Upper lobe of right lung (tissue), 1 donor: Measurements from ENCODE around the gene MCM6. TPM values are rescaled to one million over a fixed set of nuclear protein-coding genes. Genes with fewer than 3 reads are reported as not detected.

Source experiments
- ATAC-seq: fragments of 200-7000 bp; cut with Tn5 transposase; one replicate; pipeline ENCODE4 v1.9.1; 2020; ENCODE audit warnings: mild to moderate bottlenecking, moderate library complexity
- DNase-seq: peaks from one replicate; pipeline ENCODE4 v3.0.0-alpha.2; 2020
- H3K27ac ChIP-seq: fragments of 200-600 bp; one replicate; pipeline ENCODE4 v1.8.0; 2022
- H3K27me3 ChIP-seq: fragments of 200-600 bp; one replicate; pipeline ENCODE4 v1.8.0; 2022; ENCODE audit warnings: mild to moderate bottlenecking
- H3K36me3 ChIP-seq: fragments of 200-600 bp; one replicate; pipeline ENCODE4 v1.8.0; 2022
- H3K4me1 ChIP-seq: fragments of 200-600 bp; one replicate; pipeline ENCODE4 v1.8.0; 2022
- H3K4me3 ChIP-seq: fragments of 200-600 bp; one replicate; pipeline ENCODE4 v1.8.0; 2022; ENCODE audit warnings: mild to moderate bottlenecking
- H3K9me3 ChIP-seq: fragments of 200-600 bp; one replicate; pipeline ENCODE4 v1.8.0; 2022
- CTCF ChIP-seq: fragments of 200-600 bp; IDR thresholded peaks from one replicate; pipeline ENCODE4 v1.8.0; 2022; ENCODE audit warnings: antibody characterized with exemption
- intact Hi-C: fragments of 100-400 bp; cut with DNase I; formaldehyde crosslinking; loops from one replicate; pipeline ENCODE4 v1.11.0; 2022
- long read RNA-seq: library from polyadenylated mRNA; unstranded; transcript quantifications from one replicate; pipeline ENCODE4 v2.0.0, GENCODE V29; 2021
- total RNA-seq: library from RNA; stranded (reverse); fragmentation: NEBNext Ultra II Directional; extraction: Animal tissue kit (Norgen Biotek cat#: 25700); gene quantifications from one replicate; pipeline ENCODE4 v1.2.1, GENCODE V29; 2021
- donor health status: DM: no; HTN: yes; CAD: no; lungs with severe emphysema.

MCM6 gene
- total RNA-seq = 8.2 TPM
- long read RNA-seq, transcript MCM6-201 (17 exons, 3,736 nt) = major isoform, 17 of 18 reads
- long read RNA-seq, partial matches to known transcripts = 1 of 18 reads
- long read RNA-seq, other reads (novel, unspliced or antisense) = 0 of 18 reads

DNA sequence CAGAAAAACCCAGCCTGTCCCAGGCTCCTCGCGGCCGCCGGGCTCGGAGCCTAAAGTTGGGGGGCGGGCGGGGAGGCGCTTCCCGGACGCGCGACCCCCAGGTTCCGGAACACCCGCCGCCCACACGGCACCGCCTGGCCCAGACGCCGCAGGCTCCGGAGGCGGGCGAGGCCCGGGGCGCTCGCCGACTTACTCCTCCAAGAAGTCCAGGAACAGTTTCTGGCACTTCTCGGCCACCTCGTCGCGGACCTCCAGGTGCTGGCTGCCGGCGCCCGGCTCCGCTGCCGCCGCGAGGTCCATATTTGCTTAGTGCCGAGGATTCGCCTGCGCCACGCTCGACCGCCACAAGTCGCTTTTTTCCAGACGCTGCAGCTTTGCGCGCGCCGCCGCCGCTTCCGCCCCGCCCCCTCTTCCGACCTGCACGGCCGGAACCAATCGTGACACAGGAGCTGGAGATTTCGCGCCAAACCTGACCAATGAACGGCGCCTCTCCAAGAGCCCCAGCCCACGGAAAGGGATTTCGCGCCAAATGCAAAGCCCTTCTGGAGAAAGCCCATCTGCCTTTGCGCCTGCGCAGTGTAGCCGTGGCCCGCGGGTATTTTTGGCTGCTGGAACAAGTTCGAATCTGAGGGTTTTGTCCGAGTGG is at the start of gene MCM6:
Gene MCM6, minus strand, starts transcription at position 378 of the 646 bp plus-strand sequence. Its CDS starts 78 bp downstream, at position 300.
- Histone ChIP-seq H3K36me3 (peaks cover 9% of the 10 kb centered on the region), H3K9me3 (no peaks in the 10 kb centered on the region), H3K4me1 (peaks cover 11% of the 10 kb centered on the region), H3K4me3 (peak within 1 kb of the TSS; percentile 89), H3K27ac (peak within 1 kb of the TSS; percentile 86), H3K27me3 (no peaks in the 10 kb centered on the region)
- intact Hi-C loops = no loop called here
- ATAC-seq (peak; percentile 99), DNase-seq (peak; percentile 98)
- TF ChIP-seq CTCF = peak; percentile 23

DNA sequence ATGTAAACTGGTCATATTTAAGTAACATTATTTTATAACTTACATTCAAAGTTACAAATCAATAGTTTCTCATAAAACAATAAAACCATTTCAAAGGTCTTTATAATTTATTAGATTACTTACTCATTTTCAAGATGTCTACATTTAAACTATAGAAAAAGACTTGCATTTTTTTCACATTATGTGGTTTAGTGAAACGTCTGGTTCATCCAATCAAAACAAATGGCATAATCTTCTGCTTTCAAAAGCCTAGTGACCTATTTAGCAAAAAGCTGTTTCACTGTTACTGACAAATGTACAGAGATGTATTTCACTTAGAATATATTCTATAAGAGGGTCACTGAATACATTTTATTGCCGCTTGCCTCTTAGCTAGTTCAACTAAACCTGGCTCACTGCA is 49.3 kb upstream of the MCM6 start:
- Histone ChIP-seq H3K27me3 (no peaks in the 10 kb centered on the region), H3K9me3 (no peaks in the 10 kb centered on the region), H3K27ac (no peak overlapping the region), H3K4me1 (no peaks in the 10 kb centered on the region), H3K4me3 (no peak overlapping the region), H3K36me3 (peaks cover 32% of the 10 kb centered on the region)
- no peak for ATAC-seq
- intact Hi-C loops = no loop called here
- no peak for DNase-seq
- TF ChIP-seq CTCF = no peak

DNA sequence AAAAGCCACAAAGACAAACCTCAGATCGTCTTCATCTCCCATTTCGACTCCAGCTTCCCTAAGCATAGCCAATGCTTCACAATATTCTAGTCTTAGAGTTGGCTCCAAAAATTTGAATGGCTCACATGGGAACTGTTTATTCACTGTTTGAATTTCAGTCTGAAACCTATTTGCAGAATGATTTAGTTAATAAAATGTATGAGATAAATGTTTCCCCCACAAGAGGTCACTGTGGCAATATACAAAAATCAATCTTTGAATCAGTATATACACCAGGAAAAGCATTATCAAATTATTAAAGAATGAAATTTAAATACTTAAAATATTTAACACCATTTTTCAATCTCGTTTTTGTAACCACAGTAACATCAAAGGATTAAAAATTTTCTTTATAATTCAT is 40.0 kb upstream of the MCM6 start:
- ATAC-seq = no peak
- peaks cover 34% of the 10 kb centered on the region for H3K36me3 ChIP-seq
- TF ChIP-seq CTCF = peak; percentile 58
- H3K4me1 ChIP-seq = no peaks in the 10 kb centered on the region
- H3K27ac ChIP-seq = no peak overlapping the region
- H3K27me3 ChIP-seq = no peaks in the 10 kb centered on the region
- H3K9me3 ChIP-seq = no peaks in the 10 kb centered on the region
- intact Hi-C loops = loop anchor here (5.0 kb wide), 1 partner anchor 461 kb away; no protein-coding TSS in a partner anchor
- DNase-seq = no peak
- H3K4me3 ChIP-seq = no peak overlapping the region

DNA sequence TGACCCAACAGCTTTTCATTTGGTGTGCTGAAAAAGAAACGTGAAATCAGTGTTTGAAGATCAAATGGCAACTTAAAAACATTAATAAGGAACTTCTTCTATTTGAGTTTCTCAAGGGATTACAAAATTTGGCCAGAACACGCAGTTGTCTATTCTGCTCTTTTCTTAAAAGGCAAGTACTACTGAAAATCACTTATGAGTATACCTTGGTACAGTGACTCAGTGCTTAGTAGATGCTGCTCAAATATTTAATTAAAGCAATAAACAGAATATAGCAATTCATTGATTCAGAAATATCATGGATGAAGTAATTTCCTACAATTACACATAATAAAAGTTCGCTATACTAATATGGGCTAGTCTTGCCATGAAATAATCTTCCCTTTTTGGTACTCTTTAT is 38.2 kb upstream of the MCM6 start:
- intact Hi-C loops = no loop called here
- Histone ChIP-seq H3K27me3 (no peaks in the 10 kb centered on the region), H3K9me3 (no peaks in the 10 kb centered on the region), H3K4me1 (no peaks in the 10 kb centered on the region), H3K36me3 (peaks cover 45% of the 10 kb centered on the region), H3K4me3 (no peak overlapping the region), H3K27ac (no peak overlapping the region)
- ATAC-seq = no peak
- TF ChIP-seq CTCF = no peak
- DNase-seq = no peak

GRCh38 chr2:135913727-135914365 is 37.6 kb upstream of the MCM6 start:
- H3K4me1 ChIP-seq = no peaks in the 10 kb centered on the region
- no peak overlapping the region for H3K4me3 ChIP-seq
- no peak for DNase-seq
- TF ChIP-seq CTCF = peak; percentile 83
- intact Hi-C loops = no loop called here
- ATAC-seq = peak; percentile 48
- H3K27ac ChIP-seq = no peak overlapping the region
- H3K36me3 ChIP-seq = peaks cover 44% of the 10 kb centered on the region
- no peaks in the 10 kb centered on the region for H3K9me3 ChIP-seq
- no peaks in the 10 kb centered on the region for H3K27me3 ChIP-seq
